GM12872 (cell line): ENCODE measurements around the gene CHST8.

Experiments
- TF ChIP-seq, protein P1 (sequence below): IDR thresholded peaks from 3 replicates; pipeline ENCODE4 v1.5.1; 2011; ENCODE audit warnings: low read depth, mild to moderate bottlenecking, low read length, moderate library complexity; ENCODE audit not compliant: insufficient read depth

CHST8 gene

DNA sequence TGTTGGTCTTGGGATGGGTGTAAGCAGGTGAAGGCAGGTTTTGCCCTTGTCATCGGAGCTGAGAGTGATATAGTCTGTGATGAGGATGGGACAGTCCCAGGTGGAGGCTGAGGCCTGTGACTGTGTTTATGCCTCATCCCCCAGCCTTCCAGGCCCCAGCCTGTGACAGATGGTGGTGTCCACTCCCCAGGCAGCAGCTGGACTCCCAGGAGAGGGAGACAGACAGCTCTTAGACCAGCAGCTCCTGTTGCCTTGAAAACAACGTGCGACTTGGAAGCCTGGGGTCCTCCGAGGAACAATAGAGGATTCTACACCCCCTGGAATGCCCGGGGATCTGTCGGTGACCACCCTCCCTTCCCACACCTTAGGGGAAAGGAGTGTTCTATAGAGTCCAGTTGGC is 63.8 kb downstream of the CHST8 start:
- TF ChIP-seq, protein P1, sequence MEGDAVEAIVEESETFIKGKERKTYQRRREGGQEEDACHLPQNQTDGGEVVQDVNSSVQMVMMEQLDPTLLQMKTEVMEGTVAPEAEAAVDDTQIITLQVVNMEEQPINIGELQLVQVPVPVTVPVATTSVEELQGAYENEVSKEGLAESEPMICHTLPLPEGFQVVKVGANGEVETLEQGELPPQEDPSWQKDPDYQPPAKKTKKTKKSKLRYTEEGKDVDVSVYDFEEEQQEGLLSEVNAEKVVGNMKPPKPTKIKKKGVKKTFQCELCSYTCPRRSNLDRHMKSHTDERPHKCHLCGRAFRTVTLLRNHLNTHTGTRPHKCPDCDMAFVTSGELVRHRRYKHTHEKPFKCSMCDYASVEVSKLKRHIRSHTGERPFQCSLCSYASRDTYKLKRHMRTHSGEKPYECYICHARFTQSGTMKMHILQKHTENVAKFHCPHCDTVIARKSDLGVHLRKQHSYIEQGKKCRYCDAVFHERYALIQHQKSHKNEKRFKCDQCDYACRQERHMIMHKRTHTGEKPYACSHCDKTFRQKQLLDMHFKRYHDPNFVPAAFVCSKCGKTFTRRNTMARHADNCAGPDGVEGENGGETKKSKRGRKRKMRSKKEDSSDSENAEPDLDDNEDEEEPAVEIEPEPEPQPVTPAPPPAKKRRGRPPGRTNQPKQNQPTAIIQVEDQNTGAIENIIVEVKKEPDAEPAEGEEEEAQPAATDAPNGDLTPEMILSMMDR: no peak

GRCh38 chr19:33686262-33686661 is 64.5 kb downstream of the CHST8 start:
- TF ChIP-seq, protein P1: no peak

DNA sequence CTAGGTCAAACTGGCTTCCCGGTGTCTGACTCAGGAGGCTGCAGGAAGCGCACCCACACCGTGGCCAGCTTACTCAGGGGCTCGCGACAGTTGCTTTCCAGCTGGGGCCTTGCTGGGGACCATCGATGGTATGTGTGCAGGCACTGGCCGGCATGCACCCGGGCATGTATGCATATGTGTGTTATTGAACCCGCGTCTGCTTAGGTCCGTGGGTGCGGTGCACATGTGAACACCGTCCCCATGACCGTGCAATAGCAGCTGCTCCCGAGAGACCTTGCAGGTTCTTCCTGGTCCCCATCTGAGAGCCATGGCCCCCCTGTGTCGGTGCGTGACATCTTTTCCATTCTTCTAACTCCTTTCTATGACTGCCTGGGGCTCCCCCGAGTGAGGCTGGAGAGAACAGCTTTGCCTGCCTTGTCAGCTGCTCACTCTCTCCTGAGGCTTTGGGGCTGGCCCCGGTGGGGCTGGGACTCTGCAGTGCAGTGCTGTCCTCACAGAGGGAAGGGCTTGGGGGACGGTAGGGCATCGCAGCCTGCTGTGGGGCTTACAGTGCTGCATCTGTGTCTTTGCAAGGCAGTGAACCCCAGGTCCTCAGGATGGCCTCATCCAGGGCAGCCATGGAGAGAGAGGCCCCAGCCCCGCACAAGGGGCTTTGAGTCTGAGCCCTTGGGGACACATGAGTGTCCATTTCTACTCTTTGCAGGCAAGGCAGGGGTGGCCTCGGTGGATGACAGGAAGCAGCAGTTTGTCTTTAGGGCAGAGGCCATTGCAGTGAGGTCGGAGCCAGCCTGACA is 65.1 kb downstream of the CHST8 start:
- TF ChIP-seq, protein P1: no peak

DNA sequence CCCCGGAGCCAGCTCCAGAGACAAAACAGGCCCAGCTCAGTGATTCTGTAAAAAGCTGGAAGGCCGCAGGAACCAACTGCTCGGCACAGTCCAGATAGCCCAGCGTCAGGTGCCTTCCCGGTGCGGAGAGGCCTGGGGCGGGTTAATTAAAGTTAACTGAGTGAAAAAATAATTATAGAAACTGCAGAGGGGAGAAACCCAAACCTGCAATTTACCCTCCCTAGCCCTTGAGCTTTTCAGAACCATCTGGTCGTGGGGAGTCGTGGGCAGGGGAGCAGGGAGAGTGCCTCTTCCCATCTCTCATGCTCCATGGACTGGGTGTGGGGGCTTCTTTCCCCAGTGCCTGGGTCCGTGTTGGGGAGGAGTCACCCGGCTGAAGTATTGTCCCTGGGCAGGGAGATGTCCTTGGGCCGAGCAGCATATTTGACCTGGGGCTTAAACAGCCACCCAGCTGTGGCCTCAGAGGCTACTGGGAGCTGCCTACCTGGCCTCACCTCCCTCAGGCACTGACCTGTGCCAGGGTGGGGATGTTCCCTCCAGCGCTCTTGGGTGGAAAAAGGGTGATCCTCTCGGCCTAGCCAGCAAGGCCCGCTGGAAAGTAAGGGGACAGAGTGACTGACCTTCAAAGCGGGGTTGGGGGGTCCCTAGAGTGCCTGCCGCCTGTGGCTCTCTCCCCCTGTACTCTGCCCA is 65.9 kb downstream of the CHST8 start:
- TF ChIP-seq, protein P1: no peak

GRCh38 chr19:33688171-33688992 is 66.6 kb downstream of the CHST8 start:
- TF ChIP-seq, protein P1: no peak

- TF ChIP-seq, protein P1: no peak
Observed at GRCh38 chr19:33689138-33689746, 67.5 kb downstream of the CHST8 start.

- TF ChIP-seq, protein P1: no peak
Observed at GRCh38 chr19:33689868-33690267, 68.1 kb downstream of the CHST8 start.
